Body of pancreas (tissue), 4 donors: Measurements from ENCODE around the gene NFATC2. TPM values are rescaled to one million over a fixed set of nuclear protein-coding genes. Genes with fewer than 3 reads are reported as not detected.
"Not testable (repeated sequence)": the region's sequence is repeated elsewhere in the genome, so short reads cannot be mapped to it uniquely, and the experiment has no call there.

Source experiments
- ATAC-seq: fragments of 150-250 bp; one replicate; pipeline ENCODE4 v1.9.1; 2016
- DNase-seq, 4 donors: peaks; one replicate each; pipeline ENCODE4 v3.0.0-alpha.2; 2019
- H3K27ac ChIP-seq, 4 donors: fragments of 200-600 bp; sonication (generic); 1 replicate in 3 of 4; 2 replicates in 1 of 4; pipeline versions ENCODE4 v1.5.1 to v1.6.1; 2016 to 2019; ENCODE audit warnings: mild to moderate bottlenecking in 1 of 4, mixed read lengths in 1 of 4, moderate library complexity in 1 of 4
- H3K27me3 ChIP-seq, 2 donors: fragments of 200-600 bp; sonication (generic); one replicate each; pipeline ENCODE4 v1.6.0; 2016; ENCODE audit warnings: mild to moderate bottlenecking in 1 of 2
- H3K36me3 ChIP-seq, 2 donors: fragments of 200-600 bp; sonication (generic); replicated peaks in 1 of 2; 2 replicates each; pipeline ENCODE4 v1.5.1; 2016; ENCODE audit warnings: low read depth in 2 of 2; ENCODE audit not compliant: insufficient read depth in 1 of 2
- H3K4me1 ChIP-seq: fragments of 200-600 bp; sonication (generic); one replicate; pipeline ENCODE4 v1.6.0; 2016
- H3K4me3 ChIP-seq, 2 donors: fragments of 200-600 bp; sonication (generic); 1 replicate in 1 of 2; 2 replicates in 1 of 2; pipeline ENCODE4 v1.5.1; 2016 to 2019
- H3K9me3 ChIP-seq, 3 donors: fragments of 200-600 bp; sonication (generic); 1 replicate in 2 of 3; 2 replicates in 1 of 3; pipeline ENCODE4 v1.5.1; 2016
- CTCF ChIP-seq, 7 experiments: fragments of 450-650 bp in 4 of 7; fragments of 200-600 bp in 3 of 7; sonication (generic) in 3 of 7; IDR thresholded peaks; one replicate each; pipeline ENCODE4 v1.5.1; 2016 to 2019; ENCODE audit warnings: antibody characterized with exemption in 7 of 7
- POLR2A ChIP-seq, 3 donors: fragments of 450-650 bp; IDR thresholded peaks; one replicate each; pipeline ENCODE4 v1.6.1; 2016; ENCODE audit warnings: antibody characterized with exemption in 3 of 3, mild to moderate bottlenecking in 2 of 3
- WGBS, 2 donors: methylation state at CpG; one replicate each; pipeline ENCODE4 v1.1.5; 2017; 5-methylcytosine and 5-hydroxymethylcytosine counted together
- intact Hi-C: fragments of 100-400 bp; cut with DNase I; formaldehyde crosslinking; loops from one replicate; pipeline ENCODE4 v1.15.1; 2023
- total RNA-seq, 2 donors: library from RNA; depleted of rRNA; stranded (reverse); fragments of >200 nt; gene quantifications; one replicate each; pipeline ENCODE4 v1.1.0, GENCODE V29; 2016

Gene NFATC2
- total RNA-seq, 2 donors from 2014 or later, result 4.9 to 7.6 TPM

DNA sequence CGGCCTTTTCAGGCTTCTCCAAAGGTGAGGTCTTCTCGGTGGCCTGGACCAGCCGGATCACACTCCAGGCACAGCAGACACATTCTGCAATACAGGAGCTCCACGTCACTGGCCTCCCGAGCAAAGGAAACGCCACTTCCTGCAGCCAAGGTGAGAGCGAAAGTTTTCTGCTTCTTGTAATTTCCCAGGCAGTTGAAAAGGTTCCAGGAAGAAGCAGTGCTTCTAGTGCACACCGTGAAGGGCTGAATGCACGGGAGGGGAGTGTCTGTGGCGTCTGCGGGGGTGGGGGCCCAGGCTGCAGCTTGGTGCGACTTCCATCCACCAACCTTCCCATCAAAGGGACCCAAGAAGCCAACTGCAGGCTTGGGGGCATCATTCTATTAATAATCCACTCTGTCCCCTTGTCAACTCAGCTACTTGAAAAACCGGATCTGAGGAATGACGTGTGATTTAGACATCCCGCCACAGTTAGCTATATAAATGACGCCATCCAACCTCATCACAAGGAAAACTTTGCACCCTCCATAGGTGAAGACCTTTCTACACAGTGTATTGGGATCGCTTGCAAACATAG lies 61.1 kb downstream of the NFATC2 start:
- DNase-seq (no peak), ATAC-seq (no peak)
- Histone ChIP-seq H3K27ac (no peak overlapping the region), H3K36me3 (no peaks in the 10 kb centered on the region), H3K4me1 (no peaks in the 10 kb centered on the region), H3K4me3 (no peak overlapping the region), H3K9me3 (no peaks in the 10 kb centered on the region), H3K27me3 (no peaks in the 10 kb centered on the region)
- intact Hi-C loops, result no loop called here
- TF ChIP-seq POLR2A (IDR thresholded peaks at IDR 0.05), result no peak
- TF ChIP-seq CTCF (IDR thresholded peaks at IDR 0.05), result no peak
- WGBS, 2 donors, result 68 to 85% methylated on average over 17 of the region's 17 CpGs

DNA sequence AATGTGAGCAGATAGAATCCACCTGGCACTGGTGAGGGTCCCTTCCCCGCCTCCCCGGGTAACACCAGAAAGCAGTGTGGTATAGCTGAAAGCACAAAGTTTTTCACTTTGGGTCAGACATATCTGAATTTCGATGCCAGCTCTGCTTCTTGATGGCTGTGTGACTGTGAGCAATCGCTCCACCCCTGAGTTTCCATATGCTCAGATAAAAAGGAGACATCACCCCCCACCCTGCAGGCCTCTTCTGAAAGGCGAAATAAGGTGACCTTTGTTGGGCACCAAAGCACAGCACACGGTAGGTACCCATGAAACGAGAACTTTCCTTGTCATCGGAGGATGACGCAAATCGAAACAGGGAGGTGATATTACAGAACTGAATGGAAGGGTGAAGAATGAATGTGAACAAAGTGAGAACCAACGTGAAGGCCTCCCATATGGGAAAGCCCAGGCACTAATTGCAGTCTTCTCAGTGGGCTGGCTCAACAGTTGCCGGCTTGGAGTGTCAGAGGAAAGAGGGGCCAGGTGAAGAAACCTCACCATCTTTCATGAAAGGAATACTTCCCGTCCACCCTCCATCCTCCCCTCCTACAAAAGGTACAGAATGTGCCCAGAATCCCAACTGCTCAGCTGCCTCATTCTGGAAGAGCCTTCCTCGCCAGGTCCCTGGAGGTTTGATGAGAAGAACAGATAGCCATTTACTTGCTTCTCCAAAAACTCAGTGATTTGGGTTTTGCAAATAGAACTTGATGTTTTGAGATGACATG lies 61.8 kb downstream of the NFATC2 start:
- Histone ChIP-seq H3K27me3 (no peaks in the 10 kb centered on the region), H3K36me3 (no peaks in the 10 kb centered on the region), H3K9me3 (no peaks in the 10 kb centered on the region), H3K4me3 (no peak overlapping the region), H3K4me1 (no peaks in the 10 kb centered on the region), H3K27ac (no peak overlapping the region)
- DNase-seq (no peak), ATAC-seq (no peak)
- no peak for TF ChIP-seq CTCF (IDR thresholded peaks at IDR 0.05)
- TF ChIP-seq POLR2A (IDR thresholded peaks at IDR 0.05), result no peak
- 91 to 92% methylated on average over 14 of the region's 14 CpGs for WGBS, 2 donors
- intact Hi-C loops, result no loop called here

- H3K27ac ChIP-seq, ATAC-seq, H3K4me3 ChIP-seq, H3K36me3 ChIP-seq, H3K27me3 ChIP-seq, H3K4me1 ChIP-seq, intact Hi-C loops, DNase-seq, H3K9me3 ChIP-seq: not testable (repeated sequence)
- WGBS, 2 donors, result 88 to 90% methylated on average over 1 of the region's 1 CpG
Observed at GRCh38 chr20:51476106-51476505, 66.4 kb downstream of the NFATC2 start.

DNA sequence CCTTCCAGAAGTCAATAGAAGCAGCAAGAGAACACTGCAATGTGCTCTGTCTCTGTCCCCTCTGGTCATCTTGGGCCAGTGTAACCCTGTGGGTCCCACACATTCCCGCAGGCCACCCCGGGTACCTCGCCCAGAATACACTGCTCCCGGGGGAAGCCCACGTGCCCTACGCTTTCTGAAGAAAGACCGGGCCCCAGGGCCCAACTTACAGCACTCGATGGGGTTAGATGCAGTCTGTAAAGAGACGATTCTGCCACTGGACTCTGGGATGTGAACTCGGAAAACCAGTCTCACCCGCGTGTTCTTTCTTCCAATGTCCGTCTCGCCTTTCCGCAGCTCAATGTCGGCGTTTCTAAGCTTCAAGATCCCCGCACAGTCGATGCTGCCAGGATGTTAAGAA lies 68.7 kb downstream of the NFATC2 start:
- ATAC-seq (no peak), DNase-seq (no peak)
- WGBS, 2 donors, result 93 to 95% methylated on average over 19 of the region's 19 CpGs
- TF ChIP-seq POLR2A (IDR thresholded peaks at IDR 0.05) (no peak), CTCF (IDR thresholded peaks at IDR 0.05) (no peak)
- Histone ChIP-seq H3K9me3 (no peaks in the 10 kb centered on the region), H3K36me3 (no peaks in the 10 kb centered on the region), H3K4me3 (no peak overlapping the region), H3K27ac (no peak overlapping the region), H3K27me3 (no peaks in the 10 kb centered on the region), H3K4me1 (no peaks in the 10 kb centered on the region)
- intact Hi-C loops, result no loop called here

GRCh38 chr20:51473256-51473655 lies 69.3 kb downstream of the NFATC2 start:
- no peak for DNase-seq
- H3K4me1 ChIP-seq, result no peaks in the 10 kb centered on the region
- 92 to 98% methylated on average over 3 to 4 of the region's 4 CpGs for WGBS, 2 donors
- no peaks in the 10 kb centered on the region for H3K36me3 ChIP-seq
- no peak overlapping the region for H3K4me3 ChIP-seq
- no peaks in the 10 kb centered on the region for H3K27me3 ChIP-seq
- no peaks in the 10 kb centered on the region for H3K9me3 ChIP-seq
- TF ChIP-seq POLR2A (IDR thresholded peaks at IDR 0.05) (no peak), CTCF (IDR thresholded peaks at IDR 0.05) (no peak)
- H3K27ac ChIP-seq, result no peak overlapping the region
- intact Hi-C loops, result no loop called here
- ATAC-seq, result no peak
